ENCODE results near the gene NFKBIE.

GRCh38 chr6:44223319-44224028, 41.9 kb downstream of the NFKBIE start, which contains the start of gene SLC29A1:
- TF ChIP-seq, protein P1, sequence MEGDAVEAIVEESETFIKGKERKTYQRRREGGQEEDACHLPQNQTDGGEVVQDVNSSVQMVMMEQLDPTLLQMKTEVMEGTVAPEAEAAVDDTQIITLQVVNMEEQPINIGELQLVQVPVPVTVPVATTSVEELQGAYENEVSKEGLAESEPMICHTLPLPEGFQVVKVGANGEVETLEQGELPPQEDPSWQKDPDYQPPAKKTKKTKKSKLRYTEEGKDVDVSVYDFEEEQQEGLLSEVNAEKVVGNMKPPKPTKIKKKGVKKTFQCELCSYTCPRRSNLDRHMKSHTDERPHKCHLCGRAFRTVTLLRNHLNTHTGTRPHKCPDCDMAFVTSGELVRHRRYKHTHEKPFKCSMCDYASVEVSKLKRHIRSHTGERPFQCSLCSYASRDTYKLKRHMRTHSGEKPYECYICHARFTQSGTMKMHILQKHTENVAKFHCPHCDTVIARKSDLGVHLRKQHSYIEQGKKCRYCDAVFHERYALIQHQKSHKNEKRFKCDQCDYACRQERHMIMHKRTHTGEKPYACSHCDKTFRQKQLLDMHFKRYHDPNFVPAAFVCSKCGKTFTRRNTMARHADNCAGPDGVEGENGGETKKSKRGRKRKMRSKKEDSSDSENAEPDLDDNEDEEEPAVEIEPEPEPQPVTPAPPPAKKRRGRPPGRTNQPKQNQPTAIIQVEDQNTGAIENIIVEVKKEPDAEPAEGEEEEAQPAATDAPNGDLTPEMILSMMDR (IDR thresholded peaks at IDR 0.05) = peak; percentile 26 to 39 (median 26)
- peak; percentile 41 for TF ChIP-seq POLR2A (IDR thresholded peaks at IDR 0.05)

Data from right lobe of liver (tissue), 4 donors.